ENCODE data around the gene ZNF618. TPM values are rescaled to one million over a fixed set of nuclear protein-coding genes. Genes with fewer than 3 reads are reported as not detected.

The ZNF618 gene
- polyA plus RNA-seq, 1 donor (not counting 4 experiments of a cell fraction or from before 2014, with no cell fraction given), result 2.5 TPM

DNA sequence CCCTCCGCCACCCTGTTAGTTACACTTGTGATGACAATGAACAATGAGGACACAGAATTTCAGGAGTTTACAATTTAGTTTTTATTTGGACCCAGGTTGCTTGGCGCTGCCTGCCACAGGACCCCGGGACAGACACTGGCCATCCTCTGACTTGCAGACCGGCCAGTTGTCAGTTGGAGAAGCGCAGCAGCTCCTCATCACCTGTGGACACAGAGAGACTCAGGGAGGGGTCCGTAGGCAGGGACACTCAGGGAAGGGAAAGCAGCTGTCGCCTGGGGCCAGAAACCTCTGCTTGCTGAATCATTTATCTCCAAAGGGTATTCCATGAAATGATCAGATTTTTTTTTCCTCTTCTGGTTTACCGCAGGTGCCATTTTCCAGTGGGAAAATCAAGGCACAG is 184.0 kb downstream of the ZNF618 start:
- FAIRE-seq (no peak), DNase-seq (ENCODE audit: low read depth, low spot score) (no peak)
- Histone ChIP-seq H3K27me3 (ENCODE audit: control insufficient read depth, extremely low read depth, insufficient read depth, low read length) (no peaks in the 10 kb centered on the region), H3K4me3 (ENCODE audit: control insufficient read depth in 2 of 3, extremely low read depth in 1 of 3, insufficient read depth in 2 of 3, low read depth in 1 of 3, low read length in 3 of 3) (no peak overlapping the region), H3K36me3 (ENCODE audit: control insufficient read depth in 2 of 2, extremely low read depth in 1 of 2, insufficient read depth in 2 of 2, low read length in 2 of 2) (no peaks in the 10 kb centered on the region), H4K20me1 (ENCODE audit: control insufficient read depth, extremely low read depth, insufficient read depth, low read length) (no peaks in the 10 kb centered on the region), H3K4me1 (ENCODE audit: control insufficient read depth, extremely low read depth, insufficient read depth, low read length) (no peaks in the 10 kb centered on the region), H3K4me2 (ENCODE audit: control insufficient read depth, extremely low read depth, insufficient read depth, low read depth, low read length) (no peak overlapping the region), H3K9ac (ENCODE audit: control insufficient read depth, extremely low read depth, insufficient read depth, low read length) (no peak overlapping the region), H2AFZ (ENCODE audit: control insufficient read depth, low read length) (no peak overlapping the region), H3K9me3 (ENCODE audit: control insufficient read depth, low read depth, low read length) (no peaks in the 10 kb centered on the region), H3K27ac (ENCODE audit: control insufficient read depth, insufficient read depth, low read length) (no peak overlapping the region), H3K79me2 (ENCODE audit: control insufficient read depth, insufficient read depth, low read length) (no peaks in the 10 kb centered on the region), H3K9me1 (ENCODE audit: control insufficient read depth, extremely low read depth, insufficient read depth, low read length) (no peaks in the 10 kb centered on the region)
- no peak for TF ChIP-seq EZH2 (IDR thresholded peaks at IDR 0.05; ENCODE audit: low read length)
- TF ChIP-seq, protein P1, sequence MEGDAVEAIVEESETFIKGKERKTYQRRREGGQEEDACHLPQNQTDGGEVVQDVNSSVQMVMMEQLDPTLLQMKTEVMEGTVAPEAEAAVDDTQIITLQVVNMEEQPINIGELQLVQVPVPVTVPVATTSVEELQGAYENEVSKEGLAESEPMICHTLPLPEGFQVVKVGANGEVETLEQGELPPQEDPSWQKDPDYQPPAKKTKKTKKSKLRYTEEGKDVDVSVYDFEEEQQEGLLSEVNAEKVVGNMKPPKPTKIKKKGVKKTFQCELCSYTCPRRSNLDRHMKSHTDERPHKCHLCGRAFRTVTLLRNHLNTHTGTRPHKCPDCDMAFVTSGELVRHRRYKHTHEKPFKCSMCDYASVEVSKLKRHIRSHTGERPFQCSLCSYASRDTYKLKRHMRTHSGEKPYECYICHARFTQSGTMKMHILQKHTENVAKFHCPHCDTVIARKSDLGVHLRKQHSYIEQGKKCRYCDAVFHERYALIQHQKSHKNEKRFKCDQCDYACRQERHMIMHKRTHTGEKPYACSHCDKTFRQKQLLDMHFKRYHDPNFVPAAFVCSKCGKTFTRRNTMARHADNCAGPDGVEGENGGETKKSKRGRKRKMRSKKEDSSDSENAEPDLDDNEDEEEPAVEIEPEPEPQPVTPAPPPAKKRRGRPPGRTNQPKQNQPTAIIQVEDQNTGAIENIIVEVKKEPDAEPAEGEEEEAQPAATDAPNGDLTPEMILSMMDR (optimal IDR thresholded peaks at IDR 0.05 in 1 of 3, IDR thresholded peaks at IDR 0.05 in 1 of 3, conservative IDR thresholded peaks at IDR 0.05 in 1 of 3; ENCODE audit: extremely low read depth in 1 of 3, insufficient read depth in 2 of 3, low read length in 3 of 3), result no peak
- dilution Hi-C loops (cut with MboI; ENCODE audit: extremely low pct_ligation_motif_present, low sequenced_read_pairs), result no loop called here

DNA sequence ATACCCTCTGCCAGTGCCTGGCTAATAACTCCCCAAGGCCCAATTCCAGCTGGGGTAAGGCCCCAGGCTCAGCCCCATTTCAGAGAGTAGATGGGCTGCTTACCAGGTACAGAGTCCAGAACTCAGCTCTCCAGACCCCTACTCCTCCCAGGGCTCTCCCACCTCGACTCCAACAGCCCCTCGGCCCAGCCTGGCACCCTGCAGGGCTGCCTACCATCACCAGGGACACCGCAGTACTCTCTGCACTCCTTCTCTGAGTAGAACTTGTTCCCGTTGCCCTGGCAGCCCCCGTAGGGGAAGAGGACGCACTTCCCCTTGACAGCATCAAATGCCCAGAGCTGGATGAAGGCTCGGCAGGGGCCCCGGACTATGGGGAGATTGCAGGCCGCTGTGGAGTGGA is 184.6 kb downstream of the ZNF618 start:
- DNase-seq (ENCODE audit: low read depth, low spot score), result no peak
- Histone ChIP-seq H3K36me3 (ENCODE audit: control insufficient read depth in 2 of 2, extremely low read depth in 1 of 2, insufficient read depth in 2 of 2, low read length in 2 of 2) (no peaks in the 10 kb centered on the region), H3K27ac (ENCODE audit: control insufficient read depth, insufficient read depth, low read length) (no peak overlapping the region), H3K9ac (ENCODE audit: control insufficient read depth, extremely low read depth, insufficient read depth, low read length) (no peak overlapping the region), H4K20me1 (ENCODE audit: control insufficient read depth, extremely low read depth, insufficient read depth, low read length) (no peaks in the 10 kb centered on the region), H3K4me1 (ENCODE audit: control insufficient read depth, extremely low read depth, insufficient read depth, low read length) (no peaks in the 10 kb centered on the region), H2AFZ (ENCODE audit: control insufficient read depth, low read length) (no peak overlapping the region), H3K79me2 (ENCODE audit: control insufficient read depth, insufficient read depth, low read length) (no peaks in the 10 kb centered on the region), H3K4me2 (ENCODE audit: control insufficient read depth, extremely low read depth, insufficient read depth, low read depth, low read length) (no peak overlapping the region), H3K9me1 (ENCODE audit: control insufficient read depth, extremely low read depth, insufficient read depth, low read length) (no peaks in the 10 kb centered on the region), H3K4me3 (ENCODE audit: control insufficient read depth in 2 of 3, extremely low read depth in 1 of 3, insufficient read depth in 2 of 3, low read depth in 1 of 3, low read length in 3 of 3) (no peak overlapping the region), H3K9me3 (ENCODE audit: control insufficient read depth, low read depth, low read length) (no peaks in the 10 kb centered on the region), H3K27me3 (ENCODE audit: control insufficient read depth, extremely low read depth, insufficient read depth, low read length) (no peaks in the 10 kb centered on the region)
- no peak for FAIRE-seq
- dilution Hi-C loops (cut with MboI; ENCODE audit: extremely low pct_ligation_motif_present, low sequenced_read_pairs), result no loop called here
- no peak for TF ChIP-seq EZH2 (IDR thresholded peaks at IDR 0.05; ENCODE audit: low read length)
- TF ChIP-seq, protein P1 (optimal IDR thresholded peaks at IDR 0.05 in 1 of 3, IDR thresholded peaks at IDR 0.05 in 1 of 3, conservative IDR thresholded peaks at IDR 0.05 in 1 of 3; ENCODE audit: extremely low read depth in 1 of 3, insufficient read depth in 2 of 3, low read length in 3 of 3), result no peak
